ENCODE measurements around the gene MCFD2.
A peak's percentile ranks its signal among the peaks of the same experiment; 100 is the strongest.

Gene MCFD2

GRCh38 chr2:46956981-46957531 lies 41.5 kb upstream of the MCFD2 start:
- TF ChIP-seq CTCF (IDR thresholded peaks at IDR 0.05; ENCODE audit: low read depth, low read length) = no peak

GRCh38 chr2:46955764-46956163 lies 40.2 kb upstream of the MCFD2 start:
- no peak for DNase-seq (ENCODE audit: extremely low read depth, low read depth)
- TF ChIP-seq CTCF (IDR thresholded peaks at IDR 0.05; ENCODE audit: low read depth, low read length) = no peak

More at GRCh38 chr2:46956981-46957531, 41.5 kb upstream of the MCFD2 start:
- no peak for DNase-seq (ENCODE audit: extremely low read depth, low read depth)

GRCh38 chr2:46954951-46955571 lies 39.5 kb upstream of the MCFD2 start:
- DNase-seq (ENCODE audit: extremely low read depth, low read depth) = peak; percentile 64
- no peak for TF ChIP-seq CTCF (IDR thresholded peaks at IDR 0.05; ENCODE audit: low read depth, low read length)

GRCh38 chr2:46952171-46952570 lies 36.6 kb upstream of the MCFD2 start:
- DNase-seq (ENCODE audit: extremely low read depth, low read depth) = no peak
- no peak for TF ChIP-seq CTCF (IDR thresholded peaks at IDR 0.05; ENCODE audit: low read depth, low read length)

GRCh38 chr2:46951290-46952064 lies 35.9 kb upstream of the MCFD2 start:
- DNase-seq (ENCODE audit: extremely low read depth, low read depth) = no peak
- TF ChIP-seq CTCF (IDR thresholded peaks at IDR 0.05; ENCODE audit: low read depth, low read length) = no peak

GRCh38 chr2:46950314-46950713 lies 34.7 kb upstream of the MCFD2 start:
- DNase-seq (ENCODE audit: extremely low read depth, low read depth) = no peak
- TF ChIP-seq CTCF (IDR thresholded peaks at IDR 0.05; ENCODE audit: low read depth, low read length) = no peak

- TF ChIP-seq CTCF (IDR thresholded peaks at IDR 0.05; ENCODE audit: low read depth, low read length) = no peak
- no peak for DNase-seq (ENCODE audit: extremely low read depth, low read depth)
These were observed 32.2 kb upstream of the MCFD2 start for GRCh38 chr2:46947841-46948240.

Measured in AG09319 (cell line).